GM19324 (cell line): ENCODE data around the gene PDE4D.

Source experiments
- ATAC-seq: cut with Tn5 transposase; IDR thresholded peaks from one replicate; pipeline ENCODE4 v1.9.1; 2021; ENCODE audit warnings: mild to moderate bottlenecking, moderate library complexity; ENCODE audit not compliant: unreplicated experiment, low FRiP score

Gene PDE4D

GRCh38 chr5:59107692-59108091 lies 785.8 kb downstream of the PDE4D start:
- ATAC-seq = no peak

- ATAC-seq = no peak
These were observed 789.0 kb downstream of the PDE4D start for GRCh38 chr5:59104400-59105127.

- ATAC-seq = no peak
These were observed 790.2 kb downstream of the PDE4D start for GRCh38 chr5:59103303-59103702.

- no peak for ATAC-seq
These were observed 791.1 kb downstream of the PDE4D start for GRCh38 chr5:59102437-59102836.

- no peak for ATAC-seq
These were observed 792.7 kb downstream of the PDE4D start for GRCh38 chr5:59100875-59101274.

- no peak for ATAC-seq
These were observed 793.6 kb downstream of the PDE4D start for GRCh38 chr5:59099995-59100345.

- ATAC-seq = no peak
These were observed 794.1 kb downstream of the PDE4D start for GRCh38 chr5:59099270-59099994.

GRCh38 chr5:59098743-59099142 lies 794.8 kb downstream of the PDE4D start:
- ATAC-seq = no peak

- no peak for ATAC-seq
These were observed 795.8 kb downstream of the PDE4D start for GRCh38 chr5:59097712-59098111.

GRCh38 chr5:59097116-59097515 lies 796.4 kb downstream of the PDE4D start:
- ATAC-seq = no peak

- ATAC-seq = no peak
These were observed 798.0 kb downstream of the PDE4D start for GRCh38 chr5:59095480-59095879.

- no peak for ATAC-seq
These were observed 798.7 kb downstream of the PDE4D start for GRCh38 chr5:59094864-59095263.

- ATAC-seq = no peak
These were observed 800.2 kb downstream of the PDE4D start for GRCh38 chr5:59093329-59093728.

- ATAC-seq = no peak
These were observed 800.8 kb downstream of the PDE4D start for GRCh38 chr5:59092758-59093157.

GRCh38 chr5:59091965-59092364 lies 801.6 kb downstream of the PDE4D start:
- ATAC-seq = no peak

- no peak for ATAC-seq
These were observed 803.2 kb downstream of the PDE4D start for GRCh38 chr5:59090323-59090722.

GRCh38 chr5:59089767-59090166 lies 803.8 kb downstream of the PDE4D start:
- ATAC-seq = no peak

- no peak for ATAC-seq
These were observed 805.0 kb downstream of the PDE4D start for GRCh38 chr5:59088546-59088945.

- ATAC-seq = no peak
These were observed 807.5 kb downstream of the PDE4D start for GRCh38 chr5:59086024-59086423.

GRCh38 chr5:59081693-59082092 lies 811.8 kb downstream of the PDE4D start:
- ATAC-seq = no peak

GRCh38 chr5:59079622-59080620 lies 813.6 kb downstream of the PDE4D start:
- no peak for ATAC-seq
